ENCODE measurements around the gene C13orf46. TPM values are rescaled to one million over a fixed set of nuclear protein-coding genes. Genes with fewer than 3 reads are reported as not detected.

The C13orf46 gene
- polyA plus RNA-seq, 2 of the 4 experiments (the other 2 are of a cell fraction), result 0.05 to 0.13 TPM

GRCh38 chr13:113996081-113996911 lies 22.4 kb upstream of the C13orf46 start:
- CTCF ChIA-PET, result no interaction called here
- FAIRE-seq, result no peak

GRCh38 chr13:113995051-113995601 lies 21.2 kb upstream of the C13orf46 start:
- no peak overlapping the region for H3K4me2 ChIP-seq
- no peak overlapping the region for H3K27ac ChIP-seq
- ChIA-PET POLR2A (no interaction called here), CTCF (interaction anchor here (1.1 kb wide), 1 partner anchor 231 kb away, joined by 3 read pairs; no protein-coding TSS in a partner anchor)
- no peak for TF ChIP-seq CBX2 (IDR thresholded peaks at IDR 0.05; ENCODE audit: borderline replicate concordance, low read depth)
- TF ChIP-seq BCL3 (IDR thresholded peaks at IDR 0.05), result no peak
- no peak for TF ChIP-seq ZSCAN20 (CRISPR knock-in tag; IDR thresholded peaks at IDR 0.05)
- no peak for TF ChIP-seq RFX5 (IDR thresholded peaks at IDR 0.05)
- TF ChIP-seq FOSB (CRISPR knock-in tag; IDR thresholded peaks at IDR 0.05), result no peak
- TF ChIP-seq TFCP2L1 (CRISPR knock-in tag; IDR thresholded peaks at IDR 0.05), result no peak
- TF ChIP-seq FOSL2 (IDR thresholded peaks at IDR 0.05), result no peak
- TF ChIP-seq FOSL2 (CRISPR knock-in tag; IDR thresholded peaks at IDR 0.05), result no peak
- TF ChIP-seq ZNF302 (CRISPR knock-in tag; IDR thresholded peaks at IDR 0.05), result no peak
- TF ChIP-seq ATOH8 (CRISPR knock-in tag; IDR thresholded peaks at IDR 0.05; ENCODE audit: low read depth), result no peak
- no peak for TF ChIP-seq BHLHE40 (IDR thresholded peaks at IDR 0.05; ENCODE audit: low read depth, low read length)
- no peak for TF ChIP-seq POLR2AphosphoS2 (conservative IDR thresholded peaks at IDR 0.05; ENCODE audit: low read length)
- TF ChIP-seq ESRRA (IDR thresholded peaks at IDR 0.05; ENCODE audit: borderline replicate concordance, low read length), result no peak
- TF ChIP-seq HOXB5 (CRISPR knock-in tag; IDR thresholded peaks at IDR 0.05), result no peak
- TF ChIP-seq CHD2 (IDR thresholded peaks at IDR 0.05; ENCODE audit: low read length, partially characterized antibody), result no peak
- no peak for TF ChIP-seq ZFP36 (IDR thresholded peaks at IDR 0.05; ENCODE audit: borderline replicate concordance, partially characterized antibody)
- H3K4me1 ChIP-seq, result no peaks in the 10 kb centered on the region
- no peak for ATAC-seq
- DNase-seq (ENCODE audit: low read depth in 1 of 2, low spot score in 1 of 2), result no peak
- no peaks in the 10 kb centered on the region for H3K9me3 ChIP-seq
- no peak overlapping the region for H3K4me3 ChIP-seq
- 95% methylated on average over 14 of the region's 23 CpGs for WGBS (ENCODE audit: missing lambda C conversion rate)
- FAIRE-seq, result no peak

More at GRCh38 chr13:113996081-113996911, 22.4 kb upstream of the C13orf46 start:
- no peak for TF ChIP-seq ATOH8 (CRISPR knock-in tag; IDR thresholded peaks at IDR 0.05; ENCODE audit: low read depth)
- TF ChIP-seq POLR2AphosphoS2 (conservative IDR thresholded peaks at IDR 0.05; ENCODE audit: low read length), result no peak
- TF ChIP-seq EHF (CRISPR knock-in tag; IDR thresholded peaks at IDR 0.05), result no peak
- TF ChIP-seq FOSB (CRISPR knock-in tag; IDR thresholded peaks at IDR 0.05), result no peak
- no peak for TF ChIP-seq TFCP2L1 (CRISPR knock-in tag; IDR thresholded peaks at IDR 0.05)
- TF ChIP-seq NPAS2 (CRISPR knock-in tag; IDR thresholded peaks at IDR 0.05; ENCODE audit: borderline replicate concordance), result no peak
- TF ChIP-seq HOXA7 (CRISPR knock-in tag; IDR thresholded peaks at IDR 0.05), result no peak
- TF ChIP-seq ZNF302 (CRISPR knock-in tag; IDR thresholded peaks at IDR 0.05), result no peak
- TF ChIP-seq JUNB (IDR thresholded peaks at IDR 0.05), result no peak
- no peak for TF ChIP-seq SMC3 (IDR thresholded peaks at IDR 0.05)
- no peak for TF ChIP-seq SREBF2 (IDR thresholded peaks at IDR 0.05)
- Histone ChIP-seq H3K27ac (no peak overlapping the region), H3K4me3 (no peak overlapping the region), H3K4me2 (no peak overlapping the region), H3K9me3 (no peaks in the 10 kb centered on the region), H3K4me1 (no peaks in the 10 kb centered on the region)
- 94% methylated on average over 15 of the region's 38 CpGs for WGBS (ENCODE audit: missing lambda C conversion rate)
- POLR2A ChIA-PET, result no interaction called here
- DNase-seq (ENCODE audit: low read depth in 1 of 2, low spot score in 1 of 2) (no peak), ATAC-seq (no peak)
